Endothelial cell of umbilical vein (primary cell): ENCODE measurements around the gene MAML3. TPM values are rescaled to one million over a fixed set of nuclear protein-coding genes. Genes with fewer than 3 reads are reported as not detected.

Source experiments
- BruUV-seq: library from RNA; stranded (reverse); fragments of 400-500 nt; replicated peaks from 2 replicates; lab custom pipeline; 2021; lab: Mats Ljungman, UMichigan
- CTCF ChIA-PET: fragments of 300-600, 350-600 bp; sonication (Branson Sonifier 250); formaldehyde crosslinking; loops from one replicate; lab custom pipeline; 2021; ENCODE audit warnings: antibody characterized with exemption, inconsistent platforms; lab: Charles Lee
- POLR2A ChIA-PET: fragments of 300-600, 350-600 bp; sonication (Branson Sonifier 250); formaldehyde crosslinking; loops from one replicate; lab custom pipeline; 2021; ENCODE audit warnings: antibody characterized with exemption, inconsistent platforms; lab: Charles Lee
- DNase-seq: peaks from one replicate; pipeline ENCODE4 v3.0.0-alpha.2; 2011; ENCODE audit warnings: low read depth, low spot score
- FAIRE-seq: peaks from 2 replicates; lab custom pipeline; 2011; peaks lifted over from hg19 to GRCh38; lab: Jason Lieb, UNC
- H2AFZ ChIP-seq: 2 replicates; pipeline ENCODE4 v1.6.0; 2012; ENCODE audit warnings: low read depth, low read length, control low read depth, inconsistent platforms
- H3K27ac ChIP-seq: 2 replicates; pipeline ENCODE4 v1.5.1; 2011; ENCODE audit warnings: low read depth, mild to moderate bottlenecking, control low read depth, low read length, moderate library complexity; ENCODE audit not compliant: insufficient read depth
- H3K27me3 ChIP-seq, 2 experiments: 2 replicates each; pipeline versions ENCODE4 v1.6.0 to v1.6.1; 2011; ENCODE audit warnings: low read length in 2 of 2, mixed read lengths in 1 of 2; ENCODE audit not compliant: control insufficient read depth in 2 of 2, insufficient read depth in 2 of 2
- H3K36me3 ChIP-seq, 2 experiments: 2 replicates in 1 of 2; 3 replicates in 1 of 2; pipeline ENCODE4 v1.5.1; 2011; ENCODE audit warnings: low read length in 2 of 2, mild to moderate bottlenecking in 1 of 2, moderate library complexity in 1 of 2; ENCODE audit not compliant: control insufficient read depth in 2 of 2, insufficient read depth in 2 of 2; ENCODE audit errors: extremely low read depth in 1 of 2
- H3K4me1 ChIP-seq: 3 replicates; pipeline ENCODE4 v1.5.1; 2011; ENCODE audit warnings: mild to moderate bottlenecking, low read length; ENCODE audit not compliant: control insufficient read depth, insufficient read depth; ENCODE audit errors: extremely low read depth
- H3K4me2 ChIP-seq: 2 replicates; pipeline ENCODE4 v1.6.1; 2011; ENCODE audit warnings: low read length, control low read depth, mixed read lengths; ENCODE audit not compliant: insufficient read depth
- H3K4me3 ChIP-seq, 3 experiments: fragments of 200-600 bp in 1 of 3; sonication (generic), shearing (Covaris generic) in 1 of 3; replicated peaks in 1 of 3; 2 replicates each; pipeline ENCODE4 v1.5.1; 2011 to 2016; ENCODE audit warnings: control low read depth in 3 of 3, low read length in 3 of 3, mild to moderate bottlenecking in 2 of 3, inconsistent platforms in 1 of 3, low read depth in 1 of 3, moderate library complexity in 1 of 3; ENCODE audit not compliant: insufficient read depth in 1 of 3
- H3K79me2 ChIP-seq: 2 replicates; pipeline ENCODE4 v1.6.0; 2012; ENCODE audit warnings: low read length, inconsistent platforms; ENCODE audit not compliant: control insufficient read depth, insufficient read depth
- H3K9ac ChIP-seq: replicated peaks from 2 replicates; pipeline ENCODE3; 2011; ENCODE audit warnings: low read length, control low read depth; ENCODE audit not compliant: insufficient read depth; ENCODE audit errors: extremely low read depth
- H3K9me1 ChIP-seq: replicated peaks from 3 replicates; pipeline ENCODE4 v1.6.0; 2011; ENCODE audit warnings: mild to moderate bottlenecking, low read length; ENCODE audit not compliant: control insufficient read depth, insufficient read depth; ENCODE audit errors: extremely low read depth
- H3K9me3 ChIP-seq: replicated peaks from 2 replicates; pipeline ENCODE4 v1.5.1; 2012; ENCODE audit warnings: low read length, inconsistent platforms; ENCODE audit not compliant: control insufficient read depth, insufficient read depth
- H4K20me1 ChIP-seq: replicated peaks from 2 replicates; pipeline ENCODE3; 2011; ENCODE audit warnings: mild to moderate bottlenecking, low read length; ENCODE audit not compliant: control insufficient read depth, insufficient read depth; ENCODE audit errors: extremely low read depth
- EZH2 ChIP-seq: IDR thresholded peaks from 2 replicates; pipeline ENCODE4 v1.6.1; 2012; ENCODE audit warnings: borderline replicate concordance, low read depth, mild to moderate bottlenecking, moderate library complexity, low read length, inconsistent platforms; ENCODE audit not compliant: severe bottlenecking
- FOS ChIP-seq: IDR thresholded peaks from 2 replicates; pipeline ENCODE4 v1.6.1; 2011; ENCODE audit warnings: mild to moderate bottlenecking, low read length, moderate library complexity, borderline replicate concordance; ENCODE audit not compliant: insufficient read depth
- GATA2 ChIP-seq: IDR thresholded peaks from 2 replicates; pipeline ENCODE4 v1.7.0; 2011; ENCODE audit warnings: low read depth, mild to moderate bottlenecking, moderate library complexity, mixed read lengths, low read length; ENCODE audit not compliant: insufficient read length, insufficient read depth
- JUN ChIP-seq: IDR thresholded peaks from 2 replicates; pipeline ENCODE4 v1.6.1; 2011; ENCODE audit warnings: borderline replicate concordance, low read depth; ENCODE audit not compliant: insufficient read length, insufficient read depth
- MYC ChIP-seq: IDR thresholded peaks from one replicate; pipeline ENCODE4 v1.6.1; 2011; ENCODE audit warnings: mild to moderate bottlenecking, low read depth, low read length
- POLR2A ChIP-seq: IDR thresholded peaks from 2 replicates; pipeline ENCODE4 v1.6.1; 2012; ENCODE audit warnings: low read depth, mild to moderate bottlenecking, control low read depth, low read length
- POLR2AphosphoS5 ChIP-seq: IDR thresholded peaks from 2 replicates; pipeline ENCODE4 v1.6.1; 2012; ENCODE audit warnings: low read depth, mild to moderate bottlenecking, control low read depth, low read length, moderate library complexity; ENCODE audit not compliant: insufficient read depth
- dilution Hi-C: fragments of 300-500 bp; cut with MboI; formaldehyde crosslinking; loops from one replicate; pipeline ENCODE4 v1.15.0; 2019; ENCODE audit warnings: low sequenced_read_pairs; ENCODE audit not compliant: extremely low pct_ligation_motif_present
- intact Hi-C: fragments of 100-400 bp; cut with micrococcal nuclease; formaldehyde crosslinking; loops from one replicate; pipeline ENCODE4 v1.10.0; 2022
- polyA plus RNA-seq, 4 experiments: library from polyadenylated mRNA; depleted of rRNA in 3 of 4; stranded (reverse) in 3 of 4; unstranded in 1 of 4; fragments of >200 nt; gene quantifications; 2 replicates each; pipeline versions ENCODE4 v1.2.1 to v1.2.3, GENCODE V29; 2011 to 2012; ENCODE audit warnings: missing spikeins in 1 of 4
- total RNA-seq: library from RNA; stranded (reverse); gene quantifications from 2 replicates; pipeline ENCODE4 v1.2.3, GENCODE V29; 2021
- TF ChIP-seq, protein P1 (sequence below): IDR thresholded peaks from 2 replicates; pipeline ENCODE4 v1.6.1; 2011; ENCODE audit not compliant: insufficient read depth, insufficient read length
- TF ChIP-seq, protein P2 (sequence below), 2 donors: IDR thresholded peaks; 1 replicate in 1 of 2; 2 replicates in 1 of 2; pipeline ENCODE4 v1.5.1; 2011; ENCODE audit warnings: low read length in 2 of 2, mild to moderate bottlenecking in 2 of 2, moderate library complexity in 2 of 2, control low read depth in 1 of 2, inconsistent platforms in 1 of 2, low read depth in 1 of 2; ENCODE audit not compliant: insufficient read depth in 1 of 2; ENCODE audit errors: extremely low read depth in 1 of 2

The MAML3 gene
- total and polyA plus RNA-seq, 2 donors (not counting 3 experiments of a cell fraction or from before 2014, with no cell fraction given): 14.0 to 20.3 TPM

DNA sequence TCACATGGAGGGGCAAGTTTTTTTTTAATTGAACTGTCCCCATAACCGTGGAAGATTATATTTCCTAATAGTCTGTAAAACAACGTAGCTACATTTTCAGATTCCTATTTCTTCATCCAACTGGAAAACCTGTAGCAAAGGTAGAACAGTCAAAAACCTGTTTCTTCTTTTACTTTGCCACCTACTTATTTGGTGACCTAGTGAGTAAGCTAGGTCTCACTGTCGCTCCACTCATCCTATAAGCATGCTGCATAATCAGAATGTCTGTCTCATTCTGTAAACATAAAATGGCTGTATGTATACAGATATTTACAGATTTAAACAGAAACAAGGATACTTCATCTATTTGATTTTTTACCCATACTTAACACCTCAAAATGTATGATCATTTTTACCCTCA lies 20.4 kb downstream of the MAML3 start:
- H3K4me3 ChIP-seq: no peak overlapping the region
- H3K9me1 ChIP-seq: no peaks in the 10 kb centered on the region
- ChIA-PET CTCF (no interaction called here), POLR2A (no interaction called here)
- FAIRE-seq (no peak), DNase-seq (no peak)
- H2AFZ ChIP-seq: no peak overlapping the region
- H4K20me1 ChIP-seq: no peaks in the 10 kb centered on the region
- H3K9ac ChIP-seq: no peak overlapping the region
- BruUV-seq: no TSS peak
- dilution Hi-C loops (no loop called here), intact Hi-C loops (no loop called here)
- peaks cover 13% of the 10 kb centered on the region for H3K79me2 ChIP-seq
- no peak overlapping the region for H3K4me2 ChIP-seq
- no peak overlapping the region for H3K27ac ChIP-seq
- peaks cover 23% of the 10 kb centered on the region for H3K4me1 ChIP-seq
- no peaks in the 10 kb centered on the region for H3K27me3 ChIP-seq
- H3K9me3 ChIP-seq: no peaks in the 10 kb centered on the region
- no peak for TF ChIP-seq JUN
- no peak for TF ChIP-seq POLR2A
- no peak for TF ChIP-seq MYC
- TF ChIP-seq EZH2: no peak
- TF ChIP-seq, protein P1, sequence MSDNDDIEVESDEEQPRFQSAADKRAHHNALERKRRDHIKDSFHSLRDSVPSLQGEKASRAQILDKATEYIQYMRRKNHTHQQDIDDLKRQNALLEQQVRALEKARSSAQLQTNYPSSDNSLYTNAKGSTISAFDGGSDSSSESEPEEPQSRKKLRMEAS: no peak
- TF ChIP-seq FOS: no peak
- TF ChIP-seq POLR2AphosphoS5: no peak
- TF ChIP-seq, protein P2, sequence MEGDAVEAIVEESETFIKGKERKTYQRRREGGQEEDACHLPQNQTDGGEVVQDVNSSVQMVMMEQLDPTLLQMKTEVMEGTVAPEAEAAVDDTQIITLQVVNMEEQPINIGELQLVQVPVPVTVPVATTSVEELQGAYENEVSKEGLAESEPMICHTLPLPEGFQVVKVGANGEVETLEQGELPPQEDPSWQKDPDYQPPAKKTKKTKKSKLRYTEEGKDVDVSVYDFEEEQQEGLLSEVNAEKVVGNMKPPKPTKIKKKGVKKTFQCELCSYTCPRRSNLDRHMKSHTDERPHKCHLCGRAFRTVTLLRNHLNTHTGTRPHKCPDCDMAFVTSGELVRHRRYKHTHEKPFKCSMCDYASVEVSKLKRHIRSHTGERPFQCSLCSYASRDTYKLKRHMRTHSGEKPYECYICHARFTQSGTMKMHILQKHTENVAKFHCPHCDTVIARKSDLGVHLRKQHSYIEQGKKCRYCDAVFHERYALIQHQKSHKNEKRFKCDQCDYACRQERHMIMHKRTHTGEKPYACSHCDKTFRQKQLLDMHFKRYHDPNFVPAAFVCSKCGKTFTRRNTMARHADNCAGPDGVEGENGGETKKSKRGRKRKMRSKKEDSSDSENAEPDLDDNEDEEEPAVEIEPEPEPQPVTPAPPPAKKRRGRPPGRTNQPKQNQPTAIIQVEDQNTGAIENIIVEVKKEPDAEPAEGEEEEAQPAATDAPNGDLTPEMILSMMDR (IDR thresholded peaks at IDR 0.05; ENCODE audit: extremely low read depth in 1 of 2, insufficient read depth in 1 of 2, low read depth in 1 of 2, low read length in 2 of 2): no peak
- TF ChIP-seq GATA2: no peak
- no peaks in the 10 kb centered on the region for H3K36me3 ChIP-seq
